CD4-positive, alpha-beta T cell treated with Interleukin-6 at 100 ng/mL for 8 hours (primary cell): Measurements from ENCODE around the gene WSCD2.
A peak's percentile ranks its signal among the peaks of the same experiment; 100 is the strongest.

ENCODE experiments used
- DNase-seq: peaks from one replicate; pipeline ENCODE4 v3.0.0-alpha.2; 2020; ENCODE audit warnings: mixed read lengths, low spot score

WSCD2 gene

GRCh38 chr12:108166505-108166904 lies 37.4 kb downstream of the WSCD2 start:
- no peak for DNase-seq

DNA sequence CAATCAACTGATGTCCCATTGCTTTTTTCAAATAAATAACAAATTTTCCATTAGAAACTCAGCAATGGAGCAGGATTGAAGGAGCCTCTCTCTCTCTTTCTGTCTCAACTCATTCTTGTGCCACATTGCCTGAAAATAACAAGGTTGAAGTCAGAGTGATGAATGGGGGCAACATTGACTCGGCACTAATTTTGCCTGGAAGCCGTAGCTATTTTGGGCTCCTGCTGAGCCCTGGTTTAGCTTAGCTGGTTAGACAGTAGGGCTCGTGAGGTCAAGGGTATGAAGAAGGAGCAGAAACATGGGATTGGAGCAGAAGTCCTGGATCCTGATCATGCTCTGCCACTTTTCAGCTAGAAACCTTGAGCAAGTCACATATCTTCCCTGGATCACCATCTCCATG lies 38.9 kb downstream of the WSCD2 start:
- DNase-seq: no peak

- DNase-seq: no peak
Observed at GRCh38 chr12:108169708-108170107, 40.6 kb downstream of the WSCD2 start.

GRCh38 chr12:108170164-108170563 lies 41.1 kb downstream of the WSCD2 start:
- no peak for DNase-seq

DNA sequence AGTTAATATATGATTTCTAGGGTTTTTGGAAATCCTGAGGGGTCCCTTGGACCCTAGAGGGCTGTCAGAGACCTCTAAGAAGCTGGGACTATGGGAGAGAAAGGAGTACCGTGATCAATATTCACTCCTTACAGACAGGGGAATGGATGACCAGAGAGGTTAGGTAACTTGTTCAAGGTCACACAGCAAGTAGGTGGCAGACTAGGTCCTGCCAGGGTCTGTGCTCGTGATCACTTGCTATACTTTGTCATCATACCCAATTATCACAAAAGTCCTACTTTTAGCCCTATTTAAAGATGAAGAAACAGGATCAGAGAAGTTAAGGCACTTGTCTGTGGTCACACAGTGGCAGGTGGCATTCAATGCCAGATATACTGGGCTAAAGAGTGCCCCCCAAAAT lies 42.9 kb downstream of the WSCD2 start:
- DNase-seq: no peak

DNA sequence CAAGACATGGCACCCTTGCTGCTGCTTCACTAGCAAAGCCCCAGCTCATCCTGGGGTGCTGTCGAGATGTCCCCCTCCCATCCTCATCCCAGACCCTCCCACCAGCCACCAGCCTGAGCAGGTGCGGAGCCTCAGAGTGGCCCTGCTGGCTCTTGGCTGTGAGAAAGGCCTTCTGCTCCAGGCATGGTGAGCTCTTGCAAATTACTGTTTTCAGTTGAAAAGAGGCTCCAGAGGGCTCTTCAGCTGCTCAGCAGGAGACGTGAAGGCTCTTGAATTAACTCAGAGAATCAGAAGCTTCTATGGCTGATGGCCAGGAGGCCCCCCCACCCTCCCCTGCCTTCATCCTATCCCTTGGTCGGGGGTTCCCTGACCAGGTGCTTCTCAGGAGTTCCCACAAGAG lies 44.1 kb downstream of the WSCD2 start:
- DNase-seq: no peak

DNA sequence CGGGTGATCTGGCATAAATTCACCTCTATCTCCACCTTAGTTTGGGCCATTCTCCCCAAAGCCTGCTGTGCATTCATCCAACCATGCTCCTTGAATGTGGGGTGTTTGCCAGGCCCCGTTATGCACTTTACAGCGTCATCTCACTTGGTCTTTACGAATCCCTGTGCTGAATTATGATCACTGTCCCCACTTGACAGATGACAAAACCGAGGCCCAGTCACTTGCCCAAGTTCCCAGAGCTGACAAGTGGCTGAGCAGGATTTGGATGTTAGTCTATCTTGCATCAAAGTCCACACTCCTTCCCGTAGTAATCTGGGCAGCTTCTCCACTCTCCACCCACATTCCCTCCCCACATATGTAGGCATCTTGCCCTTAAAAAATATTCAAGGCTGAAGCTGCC lies 44.8 kb downstream of the WSCD2 start:
- no peak for DNase-seq

DNA sequence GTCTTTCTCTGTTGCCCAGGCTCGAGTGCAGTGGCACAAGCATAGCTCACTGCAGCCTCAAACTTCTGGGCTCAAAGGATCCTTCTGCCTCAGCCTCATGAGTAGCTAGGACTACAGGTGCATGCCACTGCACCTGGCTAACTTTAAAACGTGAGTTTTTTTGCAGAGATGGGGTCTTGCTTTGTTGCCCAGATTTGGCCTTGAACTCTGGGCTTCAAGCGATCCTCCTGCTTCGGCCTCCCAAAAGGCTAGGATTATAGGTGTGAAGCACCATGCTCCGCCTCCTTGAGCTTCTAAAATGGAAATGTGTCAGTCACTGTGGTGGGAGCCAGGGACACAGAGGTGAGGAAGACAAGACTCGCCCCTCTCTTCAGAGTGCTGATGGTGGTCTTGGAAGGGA lies 45.6 kb downstream of the WSCD2 start:
- DNase-seq: no peak

- no peak for DNase-seq
Observed at GRCh38 chr12:108175310-108175709, 46.2 kb downstream of the WSCD2 start.

DNA sequence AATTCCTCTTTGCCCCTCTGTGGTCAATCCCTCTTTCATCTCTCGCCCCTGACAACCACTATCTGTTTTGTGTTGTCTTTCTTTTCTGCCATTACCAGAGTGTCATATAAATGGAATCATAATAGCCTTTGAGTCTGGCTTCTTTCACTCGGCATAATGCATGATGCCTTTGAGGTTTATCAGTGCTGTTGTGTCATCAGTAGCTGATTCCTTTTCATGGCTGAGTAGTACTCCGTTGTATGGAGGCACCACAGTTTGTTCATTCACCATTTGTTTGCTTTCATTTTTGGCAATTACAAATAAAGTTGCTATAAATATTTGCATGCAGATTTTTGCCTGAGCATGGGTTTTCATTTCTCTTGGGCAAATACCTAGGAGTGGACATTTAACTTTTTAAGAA lies 47.2 kb downstream of the WSCD2 start:
- no peak for DNase-seq

DNA sequence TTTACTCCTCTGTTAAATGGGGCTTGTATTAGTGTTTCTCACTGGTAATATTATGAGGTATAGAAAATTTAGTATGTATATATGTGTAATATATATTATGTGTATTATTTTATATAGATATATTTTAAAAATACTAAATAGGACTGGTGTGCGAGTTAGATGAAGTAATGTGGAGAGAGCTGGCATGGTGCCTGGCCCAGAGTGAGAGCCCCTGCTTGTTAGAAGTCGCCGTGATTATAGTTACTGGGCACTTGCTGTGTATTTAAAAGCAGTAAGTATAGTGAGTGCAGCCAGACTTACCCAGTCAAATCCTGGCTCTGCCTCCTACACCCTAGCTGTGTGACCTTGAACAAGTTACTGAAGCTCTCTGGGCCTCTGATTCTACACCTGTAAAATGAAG lies 48.0 kb downstream of the WSCD2 start:
- DNase-seq: no peak

GRCh38 chr12:108179305-108179704 lies 50.2 kb downstream of the WSCD2 start:
- no peak for DNase-seq

DNA sequence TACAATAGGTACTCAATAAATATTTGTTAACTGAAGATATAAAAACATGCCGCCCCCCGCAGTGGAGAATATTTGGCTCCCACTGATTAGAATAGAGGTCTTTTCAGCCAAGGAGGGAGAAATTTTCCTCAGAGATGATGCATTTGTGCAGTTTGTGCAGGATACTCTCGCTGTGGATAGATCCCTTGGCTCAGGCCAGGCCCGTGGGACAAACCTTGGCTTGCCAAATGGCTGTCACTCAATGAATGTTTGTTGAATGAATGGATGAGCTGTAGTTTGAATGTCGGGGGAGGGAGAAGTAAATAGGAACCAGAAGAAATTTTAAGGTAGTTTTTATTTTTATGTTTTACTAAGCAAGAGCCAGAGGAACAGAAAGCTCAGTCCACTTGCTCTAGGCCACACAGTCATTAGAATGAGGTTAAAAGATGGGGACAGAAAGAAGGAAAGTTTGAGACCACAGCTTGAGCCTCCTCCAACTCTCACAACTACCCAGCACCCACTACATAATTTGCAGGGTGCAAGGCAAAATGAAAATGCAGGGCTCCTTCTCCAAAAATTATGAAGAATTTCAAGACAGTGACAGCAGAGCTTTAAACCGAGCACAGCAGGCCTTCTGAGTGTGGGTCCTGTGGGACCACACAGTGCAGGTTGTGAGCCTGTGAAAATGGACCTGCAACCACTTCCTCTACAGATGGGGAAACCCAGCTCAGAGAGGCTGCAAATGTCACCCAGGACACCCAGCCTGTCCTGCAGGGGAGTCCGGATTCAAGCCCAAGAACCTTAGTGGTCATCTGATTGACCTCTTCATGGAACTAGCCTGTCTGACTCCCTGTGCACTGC lies 51.4 kb downstream of the WSCD2 start:
- no peak for DNase-seq

DNA sequence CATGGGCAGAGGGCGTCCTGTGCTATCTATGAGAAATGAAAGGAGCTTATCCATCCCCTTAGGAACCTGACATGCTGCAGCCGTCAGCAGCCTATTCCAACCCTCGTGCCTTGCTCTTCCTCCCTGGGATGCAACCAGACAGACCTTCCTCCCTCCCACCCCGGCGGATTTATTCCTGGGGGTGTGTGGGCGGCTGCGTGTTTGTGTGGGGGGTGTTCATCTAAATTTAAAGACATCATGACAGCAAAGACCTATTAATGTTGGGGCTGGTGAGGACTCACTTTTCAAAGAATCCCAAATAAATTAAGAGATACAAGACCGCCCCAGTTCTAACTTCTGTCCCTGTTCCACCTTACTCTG lies 52.0 kb downstream of the WSCD2 start:
- DNase-seq: no peak

- no peak for DNase-seq
Observed at GRCh38 chr12:108182096-108182495, 53.0 kb downstream of the WSCD2 start.

GRCh38 chr12:108185002-108185401 lies 55.9 kb downstream of the WSCD2 start:
- no peak for DNase-seq

- DNase-seq: no peak
Observed at GRCh38 chr12:108187831-108188230, 58.7 kb downstream of the WSCD2 start.

DNA sequence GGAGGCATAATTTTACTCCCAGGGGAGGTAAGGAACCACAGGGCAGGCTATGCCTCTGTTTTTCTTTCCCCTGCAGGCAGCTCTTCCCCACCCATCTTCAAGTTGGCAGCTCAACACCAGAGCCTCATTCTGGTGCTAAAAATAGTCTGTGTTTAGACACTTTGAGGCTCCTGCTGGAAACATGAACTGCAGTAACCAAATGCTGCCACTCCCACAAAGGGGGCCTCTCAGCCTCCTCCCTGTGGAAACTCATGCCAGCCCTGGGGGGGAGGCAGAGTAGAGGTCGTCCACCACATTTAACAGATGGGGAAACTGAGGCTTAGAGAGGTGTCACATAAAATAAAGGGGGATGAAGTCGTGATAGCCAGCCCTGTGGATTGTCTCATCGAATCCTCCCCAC lies 61.4 kb downstream of the WSCD2 start:
- no peak for DNase-seq

DNA sequence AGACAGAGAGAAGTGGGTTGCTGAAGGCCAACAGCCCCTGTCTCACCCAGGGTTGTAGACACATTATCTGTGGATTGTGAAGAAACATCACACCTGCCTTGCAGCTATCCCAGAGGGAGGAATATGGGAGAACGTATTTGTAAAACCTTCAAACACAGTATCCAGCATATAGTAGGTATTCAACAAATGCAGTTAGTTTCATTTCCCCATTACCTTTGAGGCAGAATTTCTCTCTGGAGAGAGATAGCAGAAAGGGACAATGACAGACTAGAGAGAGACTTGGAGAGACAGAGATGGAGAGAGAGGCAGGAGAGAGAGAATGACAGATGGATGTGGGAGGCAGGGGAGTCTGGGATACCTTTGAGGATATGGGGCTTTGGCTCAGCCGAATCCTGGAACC lies 62.0 kb downstream of the WSCD2 start:
- DNase-seq: no peak

DNA sequence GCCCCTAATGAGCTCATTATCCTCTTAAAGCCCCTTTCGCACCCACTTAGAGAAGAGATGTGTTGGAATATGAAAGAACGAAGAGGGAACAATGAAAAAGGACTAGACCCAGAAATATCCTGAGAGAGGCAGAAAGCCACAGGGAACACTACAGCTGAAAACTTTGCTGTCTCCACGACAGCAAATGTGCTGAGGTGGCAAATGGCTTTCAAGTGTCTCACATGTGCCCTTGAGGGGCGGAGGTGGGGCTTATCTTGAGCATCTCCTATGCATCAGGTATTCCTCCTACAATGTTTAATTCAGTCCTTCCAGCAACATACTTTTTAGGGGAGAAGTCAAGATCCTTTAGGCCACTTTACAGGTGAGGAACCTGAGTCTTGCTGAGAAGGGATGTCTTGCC lies 62.9 kb downstream of the WSCD2 start:
- DNase-seq: no peak

DNA sequence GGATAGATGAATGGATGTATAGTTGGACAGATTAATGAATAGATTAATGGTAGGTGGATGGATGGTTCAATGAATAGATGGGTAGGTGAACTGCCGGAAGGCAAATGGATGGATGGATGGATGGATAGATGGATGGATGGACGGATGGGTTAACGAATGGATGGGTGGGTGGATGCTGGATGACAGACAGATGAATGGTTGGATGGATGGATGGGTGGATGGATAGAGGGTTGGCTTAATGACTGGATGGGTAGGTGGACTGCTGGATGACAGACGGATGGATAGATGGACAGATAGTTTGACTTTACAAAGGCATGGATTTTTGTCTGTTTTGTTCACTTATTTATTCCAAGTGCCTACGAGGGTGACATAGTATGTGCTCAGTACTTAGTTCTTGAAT lies 64.4 kb downstream of the WSCD2 start:
- DNase-seq: no peak

DNA sequence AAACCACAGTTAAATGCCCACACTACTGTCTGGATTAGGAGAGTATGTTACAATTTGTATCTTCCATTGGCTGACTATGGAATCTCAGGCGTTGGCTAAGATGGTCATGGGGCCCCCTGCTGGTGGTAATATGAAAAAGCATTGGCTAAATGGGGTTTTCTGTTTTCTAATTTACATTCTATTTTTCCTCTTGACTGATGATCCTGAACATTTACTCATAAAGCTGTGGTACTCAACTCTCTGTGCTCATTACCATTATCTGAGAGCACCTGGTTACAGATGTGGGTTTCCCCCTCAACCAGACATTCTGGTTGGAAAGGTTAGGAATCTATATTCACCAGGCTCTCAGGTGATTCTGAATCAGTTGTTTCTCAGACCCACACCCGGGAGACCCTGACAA lies 64.8 kb downstream of the WSCD2 start:
- peak; percentile 5 for DNase-seq

DNA sequence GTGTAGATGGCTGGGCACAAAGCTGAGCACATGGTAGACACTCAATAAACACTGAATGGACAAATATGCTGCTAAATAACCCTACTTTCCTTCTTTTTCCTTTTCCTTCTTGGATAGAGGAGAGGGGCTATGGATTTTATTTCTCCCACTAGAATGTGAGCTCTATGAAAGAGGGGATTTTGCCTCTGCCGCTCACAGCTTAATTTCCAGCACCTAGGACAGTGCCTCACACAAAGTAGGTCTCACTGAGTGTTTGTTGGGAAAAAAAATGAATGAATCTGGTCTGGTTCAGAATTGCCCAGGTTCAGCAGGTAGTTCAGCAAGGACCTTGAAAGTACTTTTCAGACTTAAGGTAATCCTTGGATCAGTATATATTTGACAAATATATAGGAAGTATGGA lies 65.5 kb downstream of the WSCD2 start:
- no peak for DNase-seq

GRCh38 chr12:108196319-108196718 lies 67.2 kb downstream of the WSCD2 start:
- DNase-seq: no peak
